ENCODE data around the gene AHNAK.

DNA sequence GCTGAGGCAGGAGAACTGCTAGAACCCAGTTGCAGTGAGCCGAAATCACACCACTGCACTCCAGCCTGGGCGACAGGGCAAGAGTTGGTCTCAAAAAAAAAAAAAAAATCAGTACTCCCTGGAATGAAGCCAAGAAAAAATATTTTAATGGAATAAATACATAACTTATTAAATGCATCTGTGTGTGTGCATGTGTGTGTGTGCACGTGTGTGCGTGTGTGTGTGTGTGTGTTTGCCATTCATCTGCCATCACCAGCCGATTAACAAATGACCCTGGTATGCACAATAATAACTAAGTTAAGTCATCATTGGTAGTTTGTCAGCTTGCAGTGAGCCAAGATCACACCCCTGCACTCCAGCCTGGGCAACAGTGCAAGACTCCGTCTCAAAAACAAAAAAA is 162.8 kb downstream of the AHNAK start:
- TF ChIP-seq, protein P1, sequence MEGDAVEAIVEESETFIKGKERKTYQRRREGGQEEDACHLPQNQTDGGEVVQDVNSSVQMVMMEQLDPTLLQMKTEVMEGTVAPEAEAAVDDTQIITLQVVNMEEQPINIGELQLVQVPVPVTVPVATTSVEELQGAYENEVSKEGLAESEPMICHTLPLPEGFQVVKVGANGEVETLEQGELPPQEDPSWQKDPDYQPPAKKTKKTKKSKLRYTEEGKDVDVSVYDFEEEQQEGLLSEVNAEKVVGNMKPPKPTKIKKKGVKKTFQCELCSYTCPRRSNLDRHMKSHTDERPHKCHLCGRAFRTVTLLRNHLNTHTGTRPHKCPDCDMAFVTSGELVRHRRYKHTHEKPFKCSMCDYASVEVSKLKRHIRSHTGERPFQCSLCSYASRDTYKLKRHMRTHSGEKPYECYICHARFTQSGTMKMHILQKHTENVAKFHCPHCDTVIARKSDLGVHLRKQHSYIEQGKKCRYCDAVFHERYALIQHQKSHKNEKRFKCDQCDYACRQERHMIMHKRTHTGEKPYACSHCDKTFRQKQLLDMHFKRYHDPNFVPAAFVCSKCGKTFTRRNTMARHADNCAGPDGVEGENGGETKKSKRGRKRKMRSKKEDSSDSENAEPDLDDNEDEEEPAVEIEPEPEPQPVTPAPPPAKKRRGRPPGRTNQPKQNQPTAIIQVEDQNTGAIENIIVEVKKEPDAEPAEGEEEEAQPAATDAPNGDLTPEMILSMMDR (IDR thresholded peaks at IDR 0.05; ENCODE audit: insufficient read depth, low read length, poor library complexity, severe bottlenecking): no peak
- no peak for TF ChIP-seq EZH2phosphoT487 (conservative IDR thresholded peaks at IDR 0.05; ENCODE audit: low read length)
